Sigmoid colon (tissue), 4 donors: Measurements from ENCODE around the gene DOK6.

Experiments used
- EP300 ChIP-seq, 4 donors: sonication (generic); formaldehyde crosslinking; IDR thresholded peaks; one replicate each; pipeline ENCODE4 v1.6.1; 2017; ENCODE audit warnings: antibody characterized with exemption in 4 of 4
- POLR2A ChIP-seq, 2 donors: fragments of 450-650 bp; IDR thresholded peaks; one replicate each; pipeline ENCODE4 v1.6.1; 2016; ENCODE audit warnings: antibody characterized with exemption in 2 of 2, mild to moderate bottlenecking in 2 of 2, moderate library complexity in 2 of 2
- TF ChIP-seq, protein P1 (sequence below), 4 experiments: fragments of 450-650 bp in 3 of 4; fragments of 200-600 bp in 1 of 4; IDR thresholded peaks; one replicate each; pipeline ENCODE4 v1.5.1; 2016 to 2019; ENCODE audit warnings: antibody characterized with exemption in 4 of 4, mild to moderate bottlenecking in 3 of 4, moderate library complexity in 2 of 4

DNA sequence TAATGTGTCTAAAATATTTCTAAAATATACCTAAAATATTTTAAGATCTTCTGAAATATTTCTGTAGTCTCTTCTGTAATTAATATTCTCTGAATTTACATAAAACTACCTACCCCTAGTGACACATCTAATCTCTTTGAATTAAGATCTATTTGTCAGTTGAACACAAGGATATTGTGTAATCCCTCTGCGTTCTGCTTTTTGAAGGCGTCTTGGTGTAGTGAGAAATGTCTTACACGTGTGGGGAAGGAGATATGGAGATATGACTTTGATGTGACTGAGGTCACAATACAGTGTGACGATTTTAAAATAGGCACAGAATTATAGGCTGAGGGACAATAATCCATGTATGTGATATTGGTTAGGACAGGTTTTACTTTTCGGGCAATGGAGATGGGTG lies 79.8 kb downstream of the DOK6 start:
- TF ChIP-seq, protein P1, sequence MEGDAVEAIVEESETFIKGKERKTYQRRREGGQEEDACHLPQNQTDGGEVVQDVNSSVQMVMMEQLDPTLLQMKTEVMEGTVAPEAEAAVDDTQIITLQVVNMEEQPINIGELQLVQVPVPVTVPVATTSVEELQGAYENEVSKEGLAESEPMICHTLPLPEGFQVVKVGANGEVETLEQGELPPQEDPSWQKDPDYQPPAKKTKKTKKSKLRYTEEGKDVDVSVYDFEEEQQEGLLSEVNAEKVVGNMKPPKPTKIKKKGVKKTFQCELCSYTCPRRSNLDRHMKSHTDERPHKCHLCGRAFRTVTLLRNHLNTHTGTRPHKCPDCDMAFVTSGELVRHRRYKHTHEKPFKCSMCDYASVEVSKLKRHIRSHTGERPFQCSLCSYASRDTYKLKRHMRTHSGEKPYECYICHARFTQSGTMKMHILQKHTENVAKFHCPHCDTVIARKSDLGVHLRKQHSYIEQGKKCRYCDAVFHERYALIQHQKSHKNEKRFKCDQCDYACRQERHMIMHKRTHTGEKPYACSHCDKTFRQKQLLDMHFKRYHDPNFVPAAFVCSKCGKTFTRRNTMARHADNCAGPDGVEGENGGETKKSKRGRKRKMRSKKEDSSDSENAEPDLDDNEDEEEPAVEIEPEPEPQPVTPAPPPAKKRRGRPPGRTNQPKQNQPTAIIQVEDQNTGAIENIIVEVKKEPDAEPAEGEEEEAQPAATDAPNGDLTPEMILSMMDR (IDR thresholded peaks at IDR 0.05), result no peak
- TF ChIP-seq POLR2A (IDR thresholded peaks at IDR 0.05) (no peak), EP300 (IDR thresholded peaks at IDR 0.05) (no peak)
